ENCODE data around the gene DEPDC5. TPM values are rescaled to one million over a fixed set of nuclear protein-coding genes. Genes with fewer than 3 reads are reported as not detected.
A peak's percentile ranks its signal among the peaks of the same experiment; 100 is the strongest.

DEPDC5 gene
- total and polyA plus RNA-seq, 9 of the 15 experiments (the other 6 are each of a cell fraction or from before 2014, with no cell fraction given), result 2.3 to 12.3 (median 10.7) TPM

DNA sequence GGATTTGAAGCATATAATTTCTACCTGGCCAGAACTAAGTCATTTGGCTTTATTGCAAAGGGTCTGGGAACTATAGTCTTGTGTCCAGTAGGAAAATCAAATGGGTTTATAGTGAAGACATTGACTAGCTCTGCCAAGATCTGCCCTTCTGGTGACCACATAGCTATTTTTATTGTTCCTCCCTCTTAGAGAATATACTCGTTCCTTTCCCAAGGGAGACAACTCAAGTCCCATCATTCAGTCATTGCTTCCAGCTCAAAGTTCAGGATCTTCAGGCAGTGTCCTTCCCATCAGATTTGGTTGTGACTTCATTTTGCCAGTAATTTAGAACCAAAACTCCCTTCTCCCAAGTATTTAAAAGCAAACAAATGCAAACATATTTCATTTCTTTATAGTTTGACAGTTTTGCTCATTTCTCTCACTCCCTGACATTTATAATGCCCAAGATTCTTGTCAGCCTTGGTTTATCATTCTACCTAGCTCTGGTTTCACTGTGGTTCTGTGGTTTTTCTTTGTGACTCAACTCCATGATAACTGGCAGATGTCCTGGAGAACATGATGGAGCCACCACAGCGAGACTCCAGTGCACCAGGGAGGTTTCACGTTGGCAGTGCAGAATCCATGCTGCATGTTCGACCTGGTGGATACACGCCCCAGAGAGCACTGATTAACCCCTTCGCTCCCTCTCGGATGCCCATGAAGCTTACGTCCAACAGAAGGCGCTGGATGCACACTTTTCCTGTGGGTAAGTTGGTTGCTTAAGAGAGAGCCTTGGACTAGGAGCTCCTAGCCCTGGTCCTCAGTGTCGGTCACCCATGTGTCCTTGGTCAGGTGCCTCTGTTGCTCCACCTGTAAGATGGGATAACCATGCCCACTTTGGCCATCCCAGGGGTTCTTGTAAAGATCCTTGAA is 64.9 kb downstream of the DEPDC5 start:
- H2AFZ ChIP-seq (ENCODE audit: low read depth, low read length), result no peak overlapping the region
- ATAC-seq (no peak), DNase-seq (ENCODE audit: extremely low read depth in 1 of 4, low spot score in 3 of 4) (peak in 1 of 4 experiments; percentile 9), FAIRE-seq (no peak)
- H3K79me2 ChIP-seq (ENCODE audit: control insufficient read depth, insufficient read depth, low read length), result no peaks in the 10 kb centered on the region
- TF ChIP-seq RAD21 (CRISPR knock-in tag; conservative IDR thresholded peaks at IDR 0.05 in 1 of 2, IDR thresholded peaks at IDR 0.05 in 1 of 2) (peak in 1 of 2 experiments; percentile 17; a peak in 1 of 4 replicates), ZNF384 (IDR thresholded peaks at IDR 0.05; ENCODE audit: low read depth, low read length) (no peak), EP300 (IDR thresholded peaks at IDR 0.05; ENCODE audit: low read length) (no peak), PURB (CRISPR knock-in tag; IDR thresholded peaks at IDR 0.05; ENCODE audit: low read depth) (no peak)
- TF ChIP-seq, protein P1, sequence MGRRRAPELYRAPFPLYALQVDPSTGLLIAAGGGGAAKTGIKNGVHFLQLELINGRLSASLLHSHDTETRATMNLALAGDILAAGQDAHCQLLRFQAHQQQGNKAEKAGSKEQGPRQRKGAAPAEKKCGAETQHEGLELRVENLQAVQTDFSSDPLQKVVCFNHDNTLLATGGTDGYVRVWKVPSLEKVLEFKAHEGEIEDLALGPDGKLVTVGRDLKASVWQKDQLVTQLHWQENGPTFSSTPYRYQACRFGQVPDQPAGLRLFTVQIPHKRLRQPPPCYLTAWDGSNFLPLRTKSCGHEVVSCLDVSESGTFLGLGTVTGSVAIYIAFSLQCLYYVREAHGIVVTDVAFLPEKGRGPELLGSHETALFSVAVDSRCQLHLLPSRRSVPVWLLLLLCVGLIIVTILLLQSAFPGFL (CRISPR knock-in tag; IDR thresholded peaks at IDR 0.05), result no peak
- TF ChIP-seq, protein P2, sequence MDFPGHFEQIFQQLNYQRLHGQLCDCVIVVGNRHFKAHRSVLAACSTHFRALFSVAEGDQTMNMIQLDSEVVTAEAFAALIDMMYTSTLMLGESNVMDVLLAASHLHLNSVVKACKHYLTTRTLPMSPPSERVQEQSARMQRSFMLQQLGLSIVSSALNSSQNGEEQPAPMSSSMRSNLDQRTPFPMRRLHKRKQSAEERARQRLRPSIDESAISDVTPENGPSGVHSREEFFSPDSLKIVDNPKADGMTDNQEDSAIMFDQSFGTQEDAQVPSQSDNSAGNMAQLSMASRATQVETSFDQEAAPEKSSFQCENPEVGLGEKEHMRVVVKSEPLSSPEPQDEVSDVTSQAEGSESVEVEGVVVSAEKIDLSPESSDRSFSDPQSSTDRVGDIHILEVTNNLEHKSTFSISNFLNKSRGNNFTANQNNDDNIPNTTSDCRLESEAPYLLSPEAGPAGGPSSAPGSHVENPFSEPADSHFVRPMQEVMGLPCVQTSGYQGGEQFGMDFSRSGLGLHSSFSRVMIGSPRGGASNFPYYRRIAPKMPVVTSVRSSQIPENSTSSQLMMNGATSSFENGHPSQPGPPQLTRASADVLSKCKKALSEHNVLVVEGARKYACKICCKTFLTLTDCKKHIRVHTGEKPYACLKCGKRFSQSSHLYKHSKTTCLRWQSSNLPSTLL (IDR thresholded peaks at IDR 0.05), result no peak
- TF ChIP-seq, protein P3, sequence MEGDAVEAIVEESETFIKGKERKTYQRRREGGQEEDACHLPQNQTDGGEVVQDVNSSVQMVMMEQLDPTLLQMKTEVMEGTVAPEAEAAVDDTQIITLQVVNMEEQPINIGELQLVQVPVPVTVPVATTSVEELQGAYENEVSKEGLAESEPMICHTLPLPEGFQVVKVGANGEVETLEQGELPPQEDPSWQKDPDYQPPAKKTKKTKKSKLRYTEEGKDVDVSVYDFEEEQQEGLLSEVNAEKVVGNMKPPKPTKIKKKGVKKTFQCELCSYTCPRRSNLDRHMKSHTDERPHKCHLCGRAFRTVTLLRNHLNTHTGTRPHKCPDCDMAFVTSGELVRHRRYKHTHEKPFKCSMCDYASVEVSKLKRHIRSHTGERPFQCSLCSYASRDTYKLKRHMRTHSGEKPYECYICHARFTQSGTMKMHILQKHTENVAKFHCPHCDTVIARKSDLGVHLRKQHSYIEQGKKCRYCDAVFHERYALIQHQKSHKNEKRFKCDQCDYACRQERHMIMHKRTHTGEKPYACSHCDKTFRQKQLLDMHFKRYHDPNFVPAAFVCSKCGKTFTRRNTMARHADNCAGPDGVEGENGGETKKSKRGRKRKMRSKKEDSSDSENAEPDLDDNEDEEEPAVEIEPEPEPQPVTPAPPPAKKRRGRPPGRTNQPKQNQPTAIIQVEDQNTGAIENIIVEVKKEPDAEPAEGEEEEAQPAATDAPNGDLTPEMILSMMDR (IDR thresholded peaks at IDR 0.05 in 2 of 3, conservative IDR thresholded peaks at IDR 0.05 in 1 of 3; ENCODE audit: insufficient read depth in 2 of 3, low read depth in 1 of 3, low read length in 3 of 3), result peak in 1 of 3 experiments; percentile 31; a peak in 1 of 6 replicates
- H4K20me1 ChIP-seq (replicated peaks; ENCODE audit: control insufficient read depth, insufficient read depth, low read length), result no peaks in the 10 kb centered on the region
- intact Hi-C loops (cut with micrococcal nuclease) (no loop called here), in situ Hi-C loops (cut with MboI) (no loop called here)
- H3K36me3 ChIP-seq (ENCODE audit: control insufficient read depth, insufficient read depth, low read length), result peaks cover 69% of the 10 kb centered on the region; the same call in 2 of the 3 replicates
- no peak overlapping the region for H3K4me2 ChIP-seq (ENCODE audit: insufficient read depth, low read length)
- H3K27ac ChIP-seq (ENCODE audit: extremely low read depth, low read depth, low read length), result no peak overlapping the region
- H3K9me1 ChIP-seq (ENCODE audit: control insufficient read depth, insufficient read depth, low read length), result no peaks in the 10 kb centered on the region
- ChIA-PET POLR2A (interaction anchor here (0.6 kb wide), 2 partner anchors 15 to 32 kb away, joined by 3 to 4 read pairs; no protein-coding TSS in a partner anchor), CTCF (ENCODE audit: low intra/inter-chr PET ratio) (interaction anchor here (0.7 kb wide), 1 partner anchor 128 kb away, joined by 3 read pairs; no protein-coding TSS in a partner anchor)
- H3K4me3 ChIP-seq, result no peak overlapping the region
- H3K9me3 ChIP-seq (replicated peaks; ENCODE audit: control insufficient read depth, insufficient read depth, low read depth, low read length), result no peaks in the 10 kb centered on the region
- no TSS peak for BruUV-seq (replicated peaks)
- no peak overlapping the region for H3K9ac ChIP-seq (ENCODE audit: insufficient read depth in 1 of 2, low read depth in 2 of 2, low read length in 2 of 2)
- H3K4me1 ChIP-seq (replicated peaks in 1 of 2; ENCODE audit: control insufficient read depth in 2 of 2, insufficient read depth in 2 of 2, low read length in 2 of 2), result no peaks in the 10 kb centered on the region; a peak in 1 of 5 replicates
- no peaks in the 10 kb centered on the region for H3K27me3 ChIP-seq (ENCODE audit: control insufficient read depth in 2 of 2, insufficient read depth in 2 of 2, low read length in 2 of 2)
- 75% methylated on average over 10 of the region's 10 CpGs for WGBS (ENCODE audit: insufficient coverage, low coverage, missing lambda C conversion rate)

All from K562 (cell line).